HepG2 (cell line): Measurements from ENCODE around the gene CAPG. TPM values are rescaled to one million over a fixed set of nuclear protein-coding genes. Genes with fewer than 3 reads are reported as not detected.

Experiments used
- CCAR2 ChIP-seq: fragments of 200-400 bp; formaldehyde crosslinking; optimal IDR thresholded peaks from 2 replicates; pipeline ENCODE3; 2018; ENCODE audit warnings: low read depth, mild to moderate bottlenecking, low read length, moderate library complexity
- DNMT3B ChIP-seq: conservative IDR thresholded peaks from 2 replicates; pipeline ENCODE4 v1.6.1; 2016; ENCODE audit warnings: missing biosample characterization, control low read depth
- FLYWCH1 ChIP-seq: sonication (generic); formaldehyde crosslinking; IDR thresholded peaks from 2 replicates; pipeline ENCODE4 v1.8.1; 2023; ENCODE audit warnings: mild to moderate bottlenecking, missing genetic modification reagents
- HES4 ChIP-seq: sonication (generic); formaldehyde crosslinking; IDR thresholded peaks from 2 replicates; pipeline ENCODE4 v1.9.0; 2021; ENCODE audit warnings: mild to moderate bottlenecking, missing genetic modification reagents, borderline replicate concordance
- JARID2 ChIP-seq: sonication (generic); formaldehyde crosslinking; IDR thresholded peaks from 2 replicates; pipeline ENCODE4 v1.8.1; 2023; ENCODE audit warnings: missing genetic modification reagents, inconsistent platforms; ENCODE audit not compliant: insufficient replicate concordance
- NKX3-1 ChIP-seq: sonication (generic); formaldehyde crosslinking; IDR thresholded peaks from 2 replicates; pipeline ENCODE4 v1.5.0; 2020; ENCODE audit warnings: missing genetic modification reagents
- SRSF9 ChIP-seq: fragments of 200-400 bp; formaldehyde crosslinking; IDR thresholded peaks from 2 replicates; pipeline ENCODE4 v1.6.1; 2018; ENCODE audit warnings: borderline replicate concordance, mild to moderate bottlenecking, low read depth, low read length; ENCODE audit not compliant: insufficient read depth, poor library complexity, severe bottlenecking
- ZFP62 ChIP-seq: sonication (generic); formaldehyde crosslinking; IDR thresholded peaks from 2 replicates; pipeline ENCODE4 v1.4.0; 2020; ENCODE audit warnings: missing genetic modification reagents
- ZNF34 ChIP-seq: sonication (generic); formaldehyde crosslinking; IDR thresholded peaks from 2 replicates; pipeline ENCODE4 v1.4.0; 2020; ENCODE audit warnings: mild to moderate bottlenecking, missing genetic modification reagents, borderline replicate concordance
- ZNF382 ChIP-seq: sonication (generic); formaldehyde crosslinking; IDR thresholded peaks from 2 replicates; pipeline ENCODE4 v1.5.0; 2020; ENCODE audit warnings: missing genetic modification reagents, mild to moderate bottlenecking, borderline replicate concordance
- ZNF547 ChIP-seq: sonication (generic); formaldehyde crosslinking; IDR thresholded peaks from 2 replicates; pipeline ENCODE4 v1.5.1; 2020; ENCODE audit warnings: mild to moderate bottlenecking, missing genetic modification reagents
- polyA plus RNA-seq, 8 experiments: library from polyadenylated mRNA; depleted of rRNA in 3 of 8; stranded (reverse) in 7 of 8; unstranded in 1 of 8; fragments of >200 nt; fragmentation: Illumina TruSeq in 4 of 8; extraction: Trizol in 4 of 8; gene quantifications; 2 replicates each; pipeline versions ENCODE4 v1.2.1 to v1.2.3, GENCODE V29; 2011 to 2016; ENCODE audit warnings: low read depth in 4 of 8, missing spikeins in 1 of 8, mixed read lengths in 1 of 8; ENCODE audit not compliant: insufficient read depth in 1 of 8
- total RNA-seq, 5 experiments: library from RNA; depleted of rRNA; stranded (reverse); fragments of >200 nt; fragmentation: Illumina TruSeq; extraction: Trizol; gene quantifications; 2 replicates each; pipeline ENCODE4 v1.2.3, GENCODE V29; 2016; ENCODE audit warnings: low read depth in 1 of 5
- TF ChIP-seq, protein P1 (sequence below): IDR thresholded peaks from 2 replicates; pipeline ENCODE4 v1.6.1; 2012; ENCODE audit warnings: low read length, improper control_type of control experiment
- TF ChIP-seq, protein P2 (sequence below): sonication (generic); formaldehyde crosslinking; IDR thresholded peaks from 2 replicates; pipeline ENCODE4 v1.5.1; 2020; ENCODE audit warnings: missing genetic modification reagents, mild to moderate bottlenecking, borderline replicate concordance
- TF ChIP-seq, protein P3 (sequence below), 2 experiments: fragments of 450-650 bp in 1 of 2; sonication (generic) in 1 of 2; formaldehyde crosslinking; IDR thresholded peaks; 2 replicates each; pipeline versions ENCODE4 v1.5.0 to v1.8.0; 2020 to 2022; ENCODE audit warnings: mild to moderate bottlenecking in 1 of 2, missing genetic modification reagents in 1 of 2
- TF ChIP-seq, protein P4 (sequence below): sonication (generic); formaldehyde crosslinking; IDR thresholded peaks from 2 replicates; pipeline ENCODE4 v1.9.0; 2021; ENCODE audit warnings: missing genetic modification reagents, mild to moderate bottlenecking, borderline replicate concordance
- TF ChIP-seq, protein P5 (sequence below): sonication (generic); formaldehyde crosslinking; IDR thresholded peaks from 2 replicates; pipeline ENCODE4 v1.4.0; 2020; ENCODE audit warnings: missing genetic modification reagents, borderline replicate concordance

The CAPG gene
- total and polyA plus RNA-seq, 2 of the 13 experiments (the other 11 are each of a cell fraction or from before 2014, with no cell fraction given) = 12.7 to 18.2 TPM

DNA sequence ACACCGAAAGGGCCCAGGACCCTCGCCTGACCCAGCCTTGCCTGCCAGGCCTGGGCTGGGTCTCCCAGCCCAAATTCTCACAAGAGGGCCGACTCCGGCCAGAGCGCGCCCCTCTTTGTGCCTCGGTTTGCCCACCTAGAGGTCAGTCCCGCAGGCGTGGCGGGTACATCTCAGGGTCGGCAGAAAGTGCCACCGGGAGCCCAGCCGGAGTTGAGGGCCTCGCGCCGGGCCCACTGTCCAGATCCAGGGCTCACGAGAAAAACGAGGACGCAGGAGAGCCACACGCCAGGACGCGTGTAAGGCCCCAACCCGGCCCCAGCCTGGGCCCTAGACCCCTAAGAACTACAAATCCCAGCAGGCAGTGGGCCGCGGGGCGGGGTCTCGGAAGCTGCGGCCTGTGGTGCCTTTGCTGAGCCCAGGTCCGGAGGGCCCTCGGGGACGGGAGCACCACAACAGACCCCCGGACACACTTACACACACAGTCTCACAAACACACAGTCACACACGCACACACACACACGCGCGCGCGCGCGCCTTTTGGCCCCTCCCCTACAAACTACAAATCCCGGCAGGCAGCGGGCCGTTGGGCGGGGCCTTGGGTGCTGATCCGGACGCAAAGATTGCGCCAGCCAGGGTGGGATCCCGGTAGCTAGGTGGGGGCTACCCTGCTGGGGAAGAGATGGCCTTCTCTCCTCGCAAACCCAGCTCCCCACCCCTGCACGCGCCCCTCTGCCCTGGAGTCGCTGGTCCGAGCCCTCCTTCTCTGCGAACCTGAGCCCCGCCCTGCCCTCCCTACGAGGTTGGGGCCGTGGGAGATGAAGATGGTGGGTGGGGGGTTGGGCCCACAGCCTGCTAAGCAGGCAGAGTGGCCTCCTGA is 8.2 kb upstream of the CAPG start, which contains the start of gene SH2D6 (continued):
- TF ChIP-seq ZNF34 (no peak), JARID2 (CRISPR knock-in tag) (peak; percentile 60), ZNF382 (CRISPR knock-in tag) (no peak), SRSF9 (no peak), DNMT3B (CRISPR knock-in tag) (no peak; the same call in 1 of the 2 replicates), ZFP62 (no peak), ZNF547 (CRISPR knock-in tag) (no peak; the same call in 1 of the 2 replicates), NKX3-1 (CRISPR knock-in tag) (peak; percentile 60; the same call in 1 of the 2 replicates), HES4 (CRISPR knock-in tag) (peak; percentile 75; the same call in 1 of the 2 replicates), FLYWCH1 (CRISPR knock-in tag) (no peak), CCAR2 (no peak)
- TF ChIP-seq, protein P1, sequence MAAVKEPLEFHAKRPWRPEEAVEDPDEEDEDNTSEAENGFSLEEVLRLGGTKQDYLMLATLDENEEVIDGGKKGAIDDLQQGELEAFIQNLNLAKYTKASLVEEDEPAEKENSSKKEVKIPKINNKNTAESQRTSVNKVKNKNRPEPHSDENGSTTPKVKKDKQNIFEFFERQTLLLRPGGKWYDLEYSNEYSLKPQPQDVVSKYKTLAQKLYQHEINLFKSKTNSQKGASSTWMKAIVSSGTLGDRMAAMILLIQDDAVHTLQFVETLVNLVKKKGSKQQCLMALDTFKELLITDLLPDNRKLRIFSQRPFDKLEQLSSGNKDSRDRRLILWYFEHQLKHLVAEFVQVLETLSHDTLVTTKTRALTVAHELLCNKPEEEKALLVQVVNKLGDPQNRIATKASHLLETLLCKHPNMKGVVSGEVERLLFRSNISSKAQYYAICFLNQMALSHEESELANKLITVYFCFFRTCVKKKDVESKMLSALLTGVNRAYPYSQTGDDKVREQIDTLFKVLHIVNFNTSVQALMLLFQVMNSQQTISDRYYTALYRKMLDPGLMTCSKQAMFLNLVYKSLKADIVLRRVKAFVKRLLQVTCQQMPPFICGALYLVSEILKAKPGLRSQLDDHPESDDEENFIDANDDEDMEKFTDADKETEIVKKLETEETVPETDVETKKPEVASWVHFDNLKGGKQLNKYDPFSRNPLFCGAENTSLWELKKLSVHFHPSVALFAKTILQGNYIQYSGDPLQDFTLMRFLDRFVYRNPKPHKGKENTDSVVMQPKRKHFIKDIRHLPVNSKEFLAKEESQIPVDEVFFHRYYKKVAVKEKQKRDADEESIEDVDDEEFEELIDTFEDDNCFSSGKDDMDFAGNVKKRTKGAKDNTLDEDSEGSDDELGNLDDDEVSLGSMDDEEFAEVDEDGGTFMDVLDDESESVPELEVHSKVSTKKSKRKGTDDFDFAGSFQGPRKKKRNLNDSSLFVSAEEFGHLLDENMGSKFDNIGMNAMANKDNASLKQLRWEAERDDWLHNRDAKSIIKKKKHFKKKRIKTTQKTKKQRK = no peak
- TF ChIP-seq, protein P2, sequence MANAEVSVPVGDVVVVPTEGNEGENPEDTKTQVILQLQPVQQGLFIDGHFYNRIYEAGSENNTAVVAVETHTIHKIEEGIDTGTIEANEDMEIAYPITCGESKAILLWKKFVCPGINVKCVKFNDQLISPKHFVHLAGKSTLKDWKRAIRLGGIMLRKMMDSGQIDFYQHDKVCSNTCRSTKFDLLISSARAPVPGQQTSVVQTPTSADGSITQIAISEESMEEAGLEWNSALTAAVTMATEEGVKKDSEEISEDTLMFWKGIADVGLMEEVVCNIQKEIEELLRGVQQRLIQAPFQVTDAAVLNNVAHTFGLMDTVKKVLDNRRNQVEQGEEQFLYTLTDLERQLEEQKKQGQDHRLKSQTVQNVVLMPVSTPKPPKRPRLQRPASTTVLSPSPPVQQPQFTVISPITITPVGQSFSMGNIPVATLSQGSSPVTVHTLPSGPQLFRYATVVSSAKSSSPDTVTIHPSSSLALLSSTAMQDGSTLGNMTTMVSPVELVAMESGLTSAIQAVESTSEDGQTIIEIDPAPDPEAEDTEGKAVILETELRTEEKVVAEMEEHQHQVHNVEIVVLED (CRISPR knock-in tag) = peak; percentile 92
- TF ChIP-seq, protein P3, sequence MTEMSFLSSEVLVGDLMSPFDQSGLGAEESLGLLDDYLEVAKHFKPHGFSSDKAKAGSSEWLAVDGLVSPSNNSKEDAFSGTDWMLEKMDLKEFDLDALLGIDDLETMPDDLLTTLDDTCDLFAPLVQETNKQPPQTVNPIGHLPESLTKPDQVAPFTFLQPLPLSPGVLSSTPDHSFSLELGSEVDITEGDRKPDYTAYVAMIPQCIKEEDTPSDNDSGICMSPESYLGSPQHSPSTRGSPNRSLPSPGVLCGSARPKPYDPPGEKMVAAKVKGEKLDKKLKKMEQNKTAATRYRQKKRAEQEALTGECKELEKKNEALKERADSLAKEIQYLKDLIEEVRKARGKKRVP (CRISPR knock-in tag; IDR thresholded peaks at IDR 0.05) = peak in 1 of 2 experiments; percentile 98; a peak in 2 of 4 replicates
- TF ChIP-seq, protein P4, sequence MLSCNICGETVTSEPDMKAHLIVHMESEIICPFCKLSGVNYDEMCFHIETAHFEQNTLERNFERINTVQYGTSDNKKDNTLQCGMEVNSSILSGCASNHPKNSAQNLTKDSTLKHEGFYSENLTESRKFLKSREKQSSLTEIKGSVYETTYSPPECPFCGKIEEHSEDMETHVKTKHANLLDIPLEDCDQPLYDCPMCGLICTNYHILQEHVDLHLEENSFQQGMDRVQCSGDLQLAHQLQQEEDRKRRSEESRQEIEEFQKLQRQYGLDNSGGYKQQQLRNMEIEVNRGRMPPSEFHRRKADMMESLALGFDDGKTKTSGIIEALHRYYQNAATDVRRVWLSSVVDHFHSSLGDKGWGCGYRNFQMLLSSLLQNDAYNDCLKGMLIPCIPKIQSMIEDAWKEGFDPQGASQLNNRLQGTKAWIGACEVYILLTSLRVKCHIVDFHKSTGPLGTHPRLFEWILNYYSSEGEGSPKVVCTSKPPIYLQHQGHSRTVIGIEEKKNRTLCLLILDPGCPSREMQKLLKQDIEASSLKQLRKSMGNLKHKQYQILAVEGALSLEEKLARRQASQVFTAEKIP (CRISPR knock-in tag) = no peak
- TF ChIP-seq, protein P5, sequence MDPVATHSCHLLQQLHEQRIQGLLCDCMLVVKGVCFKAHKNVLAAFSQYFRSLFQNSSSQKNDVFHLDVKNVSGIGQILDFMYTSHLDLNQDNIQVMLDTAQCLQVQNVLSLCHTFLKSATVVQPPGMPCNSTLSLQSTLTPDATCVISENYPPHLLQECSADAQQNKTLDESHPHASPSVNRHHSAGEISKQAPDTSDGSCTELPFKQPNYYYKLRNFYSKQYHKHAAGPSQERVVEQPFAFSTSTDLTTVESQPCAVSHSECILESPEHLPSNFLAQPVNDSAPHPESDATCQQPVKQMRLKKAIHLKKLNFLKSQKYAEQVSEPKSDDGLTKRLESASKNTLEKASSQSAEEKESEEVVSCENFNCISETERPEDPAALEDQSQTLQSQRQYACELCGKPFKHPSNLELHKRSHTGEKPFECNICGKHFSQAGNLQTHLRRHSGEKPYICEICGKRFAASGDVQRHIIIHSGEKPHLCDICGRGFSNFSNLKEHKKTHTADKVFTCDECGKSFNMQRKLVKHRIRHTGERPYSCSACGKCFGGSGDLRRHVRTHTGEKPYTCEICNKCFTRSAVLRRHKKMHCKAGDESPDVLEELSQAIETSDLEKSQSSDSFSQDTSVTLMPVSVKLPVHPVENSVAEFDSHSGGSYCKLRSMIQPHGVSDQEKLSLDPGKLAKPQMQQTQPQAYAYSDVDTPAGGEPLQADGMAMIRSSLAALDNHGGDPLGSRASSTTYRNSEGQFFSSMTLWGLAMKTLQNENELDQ (CRISPR knock-in tag) = peak; percentile 83; the same call in 1 of the 2 replicates
